Fibroblast of skin of left biceps (primary cell): Measurements from ENCODE around the gene SPOUT1.
A peak's percentile ranks its signal among the peaks of the same experiment; 100 is the strongest.
"Not testable (repeated sequence)": the region's sequence is repeated elsewhere in the genome, so short reads cannot be mapped to it uniquely, and the experiment has no call there.

Source experiments
- DNase-seq, 2 experiments: peaks; one replicate each; pipeline ENCODE4 v3.0.0-alpha.2; 2013; ENCODE audit warnings: low read depth in 2 of 2

The SPOUT1 gene

GRCh38 chr9:128809831-128810230 is 19.8 kb downstream of the SPOUT1 start:
- DNase-seq, result no peak

GRCh38 chr9:128809036-128809599 is 20.5 kb downstream of the SPOUT1 start:
- no peak for DNase-seq

DNA sequence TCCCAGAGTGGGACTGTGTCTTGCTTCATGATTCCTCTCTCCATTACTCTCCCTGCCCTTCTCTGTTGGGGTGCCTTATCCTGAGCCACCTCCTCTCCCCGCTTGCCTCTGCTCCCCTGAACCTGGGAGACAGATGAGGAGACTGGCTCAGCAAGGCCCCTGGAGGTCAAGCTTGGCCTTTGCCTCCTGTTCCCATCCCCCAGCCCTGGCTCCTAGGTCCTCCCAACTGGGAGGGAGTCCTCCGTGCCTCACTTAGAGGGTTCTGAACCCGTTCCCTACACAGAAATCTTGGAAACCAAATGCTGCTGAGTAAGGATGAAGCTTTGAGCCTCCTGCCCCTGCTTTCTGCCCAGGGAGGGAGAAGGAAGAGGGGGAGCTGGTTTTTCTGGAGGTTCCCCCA is 21.1 kb downstream of the SPOUT1 start:
- no peak for DNase-seq

DNA sequence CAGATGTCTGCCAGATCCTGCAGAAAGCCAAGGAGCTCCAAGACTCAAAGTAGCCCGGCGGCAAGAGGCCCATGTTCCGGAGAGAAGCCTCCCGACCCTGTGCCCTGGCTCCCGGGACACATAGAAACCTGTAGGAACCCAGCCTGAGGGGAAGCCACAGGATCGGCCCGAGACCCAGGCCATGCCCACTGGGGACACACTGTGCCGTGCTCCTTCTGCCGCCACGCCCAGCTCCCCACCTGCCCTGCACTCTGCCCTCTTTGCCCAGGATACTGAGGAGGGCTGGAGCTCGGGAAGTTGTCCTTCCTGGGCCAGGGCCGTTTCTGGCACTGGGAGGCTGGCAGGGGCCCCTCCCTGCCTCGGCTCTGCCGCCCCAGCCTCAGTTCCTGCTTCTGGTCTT is 21.8 kb downstream of the SPOUT1 start:
- no peak for DNase-seq

DNA sequence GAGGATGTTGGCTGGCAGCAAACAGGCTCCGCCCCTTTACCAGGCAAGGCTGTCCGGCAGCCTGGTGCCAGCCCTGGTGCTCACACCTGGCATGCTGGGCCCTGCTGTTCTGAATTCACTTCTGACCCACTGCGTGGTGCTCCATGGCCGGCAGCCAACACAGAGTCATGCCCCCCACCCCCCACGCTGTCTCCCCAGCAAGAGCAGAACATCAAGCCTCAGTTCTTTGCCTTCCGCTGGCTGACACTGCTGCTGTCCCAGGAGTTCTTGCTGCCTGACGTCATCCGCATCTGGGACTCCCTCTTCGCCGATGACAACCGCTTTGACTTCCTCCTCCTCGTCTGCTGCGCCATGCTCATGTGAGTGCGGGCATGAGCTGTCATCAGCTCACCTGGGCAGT is 23.9 kb downstream of the SPOUT1 start:
- no peak for DNase-seq

DNA sequence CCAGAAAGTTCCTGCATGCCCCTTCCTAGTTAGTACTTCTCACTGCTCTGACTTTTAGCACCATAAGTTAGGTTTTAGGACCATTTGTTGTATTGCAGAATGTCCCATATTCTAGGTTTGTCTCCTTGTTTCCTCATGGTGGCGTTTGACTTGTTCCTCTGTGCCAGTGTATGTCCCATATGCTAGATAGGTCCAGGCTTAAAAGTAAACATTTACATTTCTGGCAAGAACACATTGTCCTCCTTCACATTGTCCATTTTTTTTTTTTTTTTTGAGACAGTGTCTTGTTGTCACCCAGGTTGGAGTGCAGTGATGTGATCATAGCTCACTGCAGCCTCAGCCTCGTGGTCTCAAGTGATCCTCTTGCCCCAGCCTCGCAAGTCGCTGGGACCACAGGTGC is 27.1 kb downstream of the SPOUT1 start:
- no peak for DNase-seq

DNA sequence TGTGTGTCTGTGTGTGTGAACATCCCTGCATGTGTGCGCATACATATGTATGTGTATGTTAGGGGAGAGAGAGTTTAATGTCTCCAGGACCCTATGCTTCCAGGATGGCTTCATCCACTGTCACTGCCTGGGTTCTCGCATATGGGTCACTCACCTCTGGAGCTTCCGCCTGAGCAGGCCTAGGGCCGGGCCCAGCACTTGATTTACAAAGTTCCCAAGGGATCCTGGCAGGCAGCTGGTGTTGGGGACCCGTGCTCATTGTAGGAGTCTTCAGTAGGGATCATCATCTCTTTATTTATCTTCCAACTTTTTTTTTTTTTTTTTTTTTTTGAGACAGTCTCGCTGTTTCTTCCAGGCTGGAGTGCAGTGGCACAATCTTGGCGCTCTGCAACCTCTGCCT is 29.5 kb downstream of the SPOUT1 start:
- DNase-seq, result no peak

DNA sequence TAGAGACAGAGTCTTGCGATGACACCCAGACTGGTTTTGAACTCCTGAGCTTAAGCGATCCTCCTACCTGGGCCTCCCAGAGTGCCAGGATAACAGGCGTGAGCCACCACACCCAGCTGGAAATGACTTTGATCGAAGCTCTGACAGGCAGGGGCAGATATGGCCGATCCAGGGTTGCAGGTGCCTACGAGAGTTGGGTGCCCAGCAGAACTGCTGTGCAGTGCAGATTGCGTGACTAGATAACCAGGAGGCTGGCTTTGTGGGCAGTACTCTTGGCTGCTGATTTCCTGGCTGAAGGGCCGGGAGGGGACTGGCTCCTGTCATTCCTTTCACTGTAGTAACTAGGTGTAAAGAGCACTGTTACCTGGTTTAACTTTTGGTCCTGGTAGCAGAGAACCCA is 30.7 kb downstream of the SPOUT1 start:
- no peak for DNase-seq

GRCh38 chr9:128794961-128795360 is 34.6 kb downstream of the SPOUT1 start:
- not testable (repeated sequence) for DNase-seq

GRCh38 chr9:128792978-128793686 is 36.5 kb downstream of the SPOUT1 start:
- DNase-seq, result no peak

DNA sequence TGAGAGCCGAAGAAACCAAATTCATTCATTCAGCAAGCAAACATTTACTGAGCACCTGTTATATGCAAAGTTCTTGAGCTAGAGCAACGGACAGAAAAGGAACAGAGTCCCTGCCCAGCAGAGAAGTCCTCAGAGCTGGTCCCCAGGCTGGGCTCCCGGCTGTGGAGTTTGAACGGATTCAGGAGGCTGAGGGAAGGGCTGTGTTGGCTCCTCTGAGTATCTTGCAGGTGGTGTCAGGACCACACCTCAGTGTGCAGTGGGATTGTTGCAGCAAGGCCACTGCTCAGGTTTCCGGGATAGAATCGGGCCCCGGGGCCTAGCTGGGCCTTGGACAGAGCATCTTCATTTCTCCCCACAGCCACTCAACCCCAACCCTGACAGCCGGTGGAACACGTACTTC is 37.5 kb downstream of the SPOUT1 start:
- no peak for DNase-seq

DNA sequence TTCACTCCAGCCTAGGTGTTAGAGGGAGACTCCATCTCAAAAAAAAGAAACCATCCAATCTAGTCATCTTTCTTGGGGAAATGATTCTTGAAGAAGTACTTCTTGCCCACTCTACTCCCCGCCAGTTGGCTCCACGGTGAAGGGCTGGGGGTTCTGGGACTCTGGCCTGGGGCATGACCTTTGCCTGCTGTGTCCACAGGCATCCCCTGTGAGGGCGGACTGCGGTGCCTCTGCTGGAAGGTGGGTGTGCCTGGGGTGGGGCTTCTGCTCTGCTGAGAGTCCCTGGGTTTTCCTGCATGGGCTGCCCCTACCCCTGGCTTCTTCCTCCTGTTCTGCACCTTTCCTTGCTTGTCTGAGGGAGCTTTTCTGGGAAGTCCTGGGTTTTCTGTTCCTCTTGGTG is 39.1 kb downstream of the SPOUT1 start:
- no peak for DNase-seq

- no peak for DNase-seq
Measured at GRCh38 chr9:128788445-128788844, 41.1 kb downstream of the SPOUT1 start.

DNA sequence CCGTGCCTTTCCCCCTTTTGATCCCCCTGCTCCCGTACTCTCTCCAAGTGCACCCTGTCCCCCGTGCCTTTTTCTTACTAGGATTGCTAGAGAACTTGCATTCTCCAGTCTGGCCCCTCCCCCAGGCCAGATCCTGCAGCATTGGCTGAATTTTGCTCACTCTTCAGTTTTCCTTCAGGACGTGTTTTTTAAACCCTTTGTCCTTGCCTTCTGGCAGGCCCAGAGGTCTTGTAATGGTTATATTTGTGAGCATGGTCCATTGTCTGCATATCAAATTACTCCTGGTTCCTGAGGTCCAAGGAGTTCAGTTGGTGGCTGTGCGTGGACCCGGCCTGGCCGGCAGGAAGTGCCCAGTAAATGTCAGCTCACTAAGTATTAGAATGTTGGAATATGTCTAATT is 41.9 kb downstream of the SPOUT1 start:
- DNase-seq, result no peak

- peak; percentile 53 to 63 for DNase-seq
Measured at GRCh38 chr9:128786681-128787601, 42.7 kb downstream of the SPOUT1 start, which contains the start of gene TBC1D13. Gene TBC1D13 (plus strand): TSS chr9:128787253. CDS start chr9:128787354, 101 bp downstream.

- DNase-seq, result no peak
Measured at GRCh38 chr9:128785427-128785826, 44.2 kb downstream of the SPOUT1 start.

DNA sequence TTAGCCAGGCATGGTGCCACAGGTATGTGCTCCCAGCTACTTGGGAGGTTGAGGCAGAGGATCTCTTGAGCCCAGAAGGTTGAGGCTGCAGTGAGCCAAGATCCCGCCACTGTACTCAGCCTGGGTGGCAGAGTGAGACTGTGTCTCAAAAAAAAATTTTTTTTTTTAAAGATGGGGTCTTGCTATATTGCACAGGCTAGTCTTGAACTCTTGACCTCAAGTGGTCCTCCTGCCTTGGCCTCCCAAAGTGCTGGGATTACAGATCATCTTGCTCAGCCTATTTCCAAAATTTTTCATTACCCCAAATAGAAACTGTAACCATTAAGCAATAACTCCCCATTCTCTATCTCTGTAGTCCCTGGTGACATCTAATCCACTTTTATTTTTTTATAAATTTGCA is 46.9 kb downstream of the SPOUT1 start:
- DNase-seq, result no peak

DNA sequence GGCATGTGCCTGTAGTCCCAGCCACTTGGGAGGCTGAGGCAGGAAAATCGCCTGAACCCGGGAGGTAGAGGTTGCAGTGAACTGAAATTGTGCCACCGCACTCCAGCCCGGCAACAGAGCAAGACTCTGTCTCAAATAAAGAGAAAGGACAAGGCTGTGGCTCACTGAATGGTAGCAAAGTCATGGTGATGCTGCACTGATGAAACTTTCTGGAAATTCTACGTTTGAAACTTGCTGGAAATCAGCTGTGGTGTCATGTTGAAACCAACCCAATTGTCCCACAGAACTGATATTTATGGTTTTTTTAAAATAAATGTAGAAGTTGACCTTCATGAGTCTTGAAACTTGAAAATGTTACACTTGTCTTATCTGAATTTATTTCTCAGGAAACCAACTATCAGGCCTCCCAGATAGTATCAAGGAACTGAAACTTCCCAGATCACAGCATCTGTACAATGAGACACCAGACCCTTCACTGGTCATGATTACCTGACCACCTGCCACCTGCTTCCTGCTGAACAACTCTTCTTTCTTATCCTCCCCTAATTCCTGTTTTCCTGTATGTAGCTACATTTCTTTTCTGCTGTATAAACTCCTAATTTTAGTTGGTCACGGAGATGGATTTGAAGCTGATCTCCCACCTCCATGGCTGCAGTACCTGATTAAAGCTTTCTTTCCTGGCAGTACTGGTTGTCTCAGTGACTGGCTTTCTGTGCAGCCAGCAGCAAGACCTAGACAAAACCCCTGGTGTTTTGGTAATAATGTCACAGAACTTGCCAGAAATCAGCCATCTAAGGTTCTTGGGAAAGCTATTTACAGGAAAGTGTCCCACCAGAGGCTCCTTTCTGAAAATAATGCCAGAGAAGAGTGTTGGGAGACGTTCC is 48.2 kb downstream of the SPOUT1 start:
- no peak for DNase-seq

- not testable (repeated sequence) for DNase-seq
Measured at GRCh38 chr9:128780093-128780492, 49.5 kb downstream of the SPOUT1 start.

- DNase-seq, result no peak
Measured at GRCh38 chr9:128774804-128775203, 54.8 kb downstream of the SPOUT1 start.

DNA sequence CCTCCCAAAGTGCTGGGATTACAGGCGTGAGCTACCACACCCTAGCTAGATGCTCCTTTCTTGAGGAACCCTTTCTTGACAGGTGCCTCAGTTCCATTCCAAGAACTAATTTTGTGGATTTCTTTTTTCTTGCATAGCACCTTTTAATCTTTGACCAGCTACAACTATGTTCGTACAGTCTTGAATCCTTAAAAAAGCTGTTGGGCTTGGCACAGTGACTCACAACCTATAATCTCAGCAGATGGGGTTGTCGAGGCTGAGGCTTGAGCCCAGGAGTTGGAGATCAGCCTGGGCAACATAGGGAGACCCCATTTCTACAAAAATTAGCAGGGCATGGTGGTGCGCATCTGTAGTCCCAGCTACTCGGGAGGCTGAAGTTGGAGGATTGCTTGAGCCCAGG is 56.5 kb downstream of the SPOUT1 start:
- DNase-seq, result no peak
